DND-41 (cell line): ENCODE data around the gene KAZN.

Source experiments
- ATAC-seq: fragments of 200-7000 bp; cut with Tn5 transposase; 3 replicates; pipeline ENCODE4 v1.9.1; 2021; ENCODE audit warnings: low read depth; ENCODE audit not compliant: insufficient read depth
- DNase-seq: peaks from one replicate; pipeline ENCODE4 v3.0.0-alpha.2; 2020
- H2AFZ ChIP-seq: 2 replicates; pipeline ENCODE4 v1.6.0; 2012; ENCODE audit warnings: low read depth, low read length
- H3K27ac ChIP-seq: 2 replicates; pipeline ENCODE4 v1.5.1; 2012; ENCODE audit warnings: low read length, inconsistent platforms
- H3K27me3 ChIP-seq: fragments of 200-600 bp; sonication (generic); 2 replicates; pipeline ENCODE4 v1.6.0; 2012; ENCODE audit warnings: low read length, mild to moderate bottlenecking, inconsistent platforms; ENCODE audit not compliant: insufficient read depth, poor library complexity
- H3K36me3 ChIP-seq: 2 replicates; pipeline ENCODE4 v1.5.1; 2012; ENCODE audit warnings: low read length, inconsistent platforms; ENCODE audit not compliant: insufficient read depth
- H3K4me1 ChIP-seq: 2 replicates; pipeline ENCODE4 v1.5.1; 2012; ENCODE audit warnings: mild to moderate bottlenecking, low read length; ENCODE audit not compliant: insufficient read depth
- H3K4me2 ChIP-seq: 2 replicates; pipeline ENCODE4 v1.6.0; 2012; ENCODE audit warnings: mild to moderate bottlenecking, moderate library complexity, low read length, inconsistent platforms; ENCODE audit not compliant: insufficient read depth
- H3K4me3 ChIP-seq, 2 experiments: fragments of 200-600 bp in 1 of 2; shearing (Covaris generic) in 1 of 2; 2 replicates each; pipeline ENCODE4 v1.5.1; 2012 to 2016; ENCODE audit warnings: inconsistent platforms in 2 of 2, low read length in 2 of 2, mild to moderate bottlenecking in 2 of 2, low read depth in 1 of 2, moderate library complexity in 1 of 2
- H3K79me2 ChIP-seq: 2 replicates; pipeline ENCODE4 v1.6.0; 2012; ENCODE audit warnings: low read length, inconsistent platforms; ENCODE audit not compliant: insufficient read depth
- H3K9ac ChIP-seq: 2 replicates; pipeline ENCODE4 v1.6.0; 2012; ENCODE audit warnings: low read depth, mild to moderate bottlenecking, inconsistent platforms, low read length, moderate library complexity
- H3K9me3 ChIP-seq: 2 replicates; pipeline ENCODE4 v1.5.1; 2012; ENCODE audit warnings: low read length, moderate library complexity, mild to moderate bottlenecking, inconsistent platforms; ENCODE audit not compliant: insufficient read depth, severe bottlenecking
- H4K20me1 ChIP-seq: 2 replicates; pipeline ENCODE4 v1.6.0; 2012; ENCODE audit warnings: low read length; ENCODE audit not compliant: insufficient read depth
- CTCF ChIP-seq: IDR thresholded peaks from 2 replicates; pipeline ENCODE4 v1.5.1; 2012; ENCODE audit warnings: borderline replicate concordance, low read length, moderate library complexity, mild to moderate bottlenecking; ENCODE audit not compliant: poor library complexity, severe bottlenecking; ENCODE audit errors: extremely low read depth
- EZH2 ChIP-seq: IDR thresholded peaks from 3 replicates; pipeline ENCODE4 v1.6.1; 2012; ENCODE audit warnings: borderline replicate concordance, low read depth, mild to moderate bottlenecking, moderate library complexity, low read length, inconsistent platforms; ENCODE audit not compliant: severe bottlenecking

KAZN gene

GRCh38 chr1:14625996-14626395 lies 27.5 kb downstream of the KAZN start:
- Histone ChIP-seq H2AFZ (no peak overlapping the region), H4K20me1 (no peaks in the 10 kb centered on the region), H3K9ac (no peak overlapping the region), H3K36me3 (no peaks in the 10 kb centered on the region), H3K27me3 (no peaks in the 10 kb centered on the region), H3K9me3 (no peaks in the 10 kb centered on the region), H3K4me3 (no peak overlapping the region), H3K4me1 (peaks cover 16% of the 10 kb centered on the region), H3K4me2 (no peak overlapping the region), H3K79me2 (no peaks in the 10 kb centered on the region), H3K27ac (no peak overlapping the region)
- ATAC-seq (no peak), DNase-seq (no peak)
- TF ChIP-seq CTCF (no peak), EZH2 (no peak)

- Histone ChIP-seq H3K79me2 (no peaks in the 10 kb centered on the region), H4K20me1 (no peaks in the 10 kb centered on the region), H3K4me1 (peaks cover 16% of the 10 kb centered on the region), H3K27me3 (no peaks in the 10 kb centered on the region), H3K36me3 (no peaks in the 10 kb centered on the region), H3K9me3 (no peaks in the 10 kb centered on the region), H3K27ac (peak overlapping the region; percentile 40; the same call in 1 of the 2 replicates), H2AFZ (no peak overlapping the region), H3K9ac (no peak overlapping the region), H3K4me3 (no peak overlapping the region), H3K4me2 (no peak overlapping the region)
- peak; percentile 93 for ATAC-seq
- TF ChIP-seq CTCF (no peak), EZH2 (no peak)
- peak; percentile 65 for DNase-seq
These were observed 28.6 kb downstream of the KAZN start for GRCh38 chr1:14626869-14627607.

GRCh38 chr1:14627608-14628489 lies 29.4 kb downstream of the KAZN start:
- H3K27me3 ChIP-seq = no peaks in the 10 kb centered on the region
- no peaks in the 10 kb centered on the region for H4K20me1 ChIP-seq
- H3K4me3 ChIP-seq = no peak overlapping the region
- DNase-seq (no peak), ATAC-seq (0 out of 3 replicates have a peak, but pooled peaks have one; percentile 12)
- H3K27ac ChIP-seq = no peak overlapping the region
- no peak overlapping the region for H3K4me2 ChIP-seq
- no peaks in the 10 kb centered on the region for H3K36me3 ChIP-seq
- H3K9ac ChIP-seq = no peak overlapping the region
- H2AFZ ChIP-seq = no peak overlapping the region
- no peaks in the 10 kb centered on the region for H3K79me2 ChIP-seq
- H3K9me3 ChIP-seq = no peaks in the 10 kb centered on the region
- H3K4me1 ChIP-seq = peaks cover 16% of the 10 kb centered on the region
- TF ChIP-seq EZH2 = no peak
- TF ChIP-seq CTCF = no peak
